Jurkat, Clone E6-1 (cell line): ENCODE measurements around the gene SLC2A1. TPM values are rescaled to one million over a fixed set of nuclear protein-coding genes. Genes with fewer than 3 reads are reported as not detected.

Source experiments
- DNase-seq: peaks from one replicate; pipeline ENCODE4 v3.0.0-alpha.2; 2011; ENCODE audit warnings: low read depth, low spot score
- H3K4me3 ChIP-seq: 2 replicates; pipeline ENCODE4 v1.5.1; 2011; ENCODE audit warnings: mild to moderate bottlenecking, low read length, control low read depth, moderate library complexity
- polyA plus RNA-seq: library from polyadenylated mRNA; unstranded; fragments of >200 nt; gene quantifications from one replicate; pipeline ENCODE4 v1.2.1, GENCODE V29; 2012; ENCODE audit warnings: missing spikeins; ENCODE audit not compliant: insufficient read length, insufficient read depth

The SLC2A1 gene
- polyA plus RNA-seq = 36.8 TPM

DNA sequence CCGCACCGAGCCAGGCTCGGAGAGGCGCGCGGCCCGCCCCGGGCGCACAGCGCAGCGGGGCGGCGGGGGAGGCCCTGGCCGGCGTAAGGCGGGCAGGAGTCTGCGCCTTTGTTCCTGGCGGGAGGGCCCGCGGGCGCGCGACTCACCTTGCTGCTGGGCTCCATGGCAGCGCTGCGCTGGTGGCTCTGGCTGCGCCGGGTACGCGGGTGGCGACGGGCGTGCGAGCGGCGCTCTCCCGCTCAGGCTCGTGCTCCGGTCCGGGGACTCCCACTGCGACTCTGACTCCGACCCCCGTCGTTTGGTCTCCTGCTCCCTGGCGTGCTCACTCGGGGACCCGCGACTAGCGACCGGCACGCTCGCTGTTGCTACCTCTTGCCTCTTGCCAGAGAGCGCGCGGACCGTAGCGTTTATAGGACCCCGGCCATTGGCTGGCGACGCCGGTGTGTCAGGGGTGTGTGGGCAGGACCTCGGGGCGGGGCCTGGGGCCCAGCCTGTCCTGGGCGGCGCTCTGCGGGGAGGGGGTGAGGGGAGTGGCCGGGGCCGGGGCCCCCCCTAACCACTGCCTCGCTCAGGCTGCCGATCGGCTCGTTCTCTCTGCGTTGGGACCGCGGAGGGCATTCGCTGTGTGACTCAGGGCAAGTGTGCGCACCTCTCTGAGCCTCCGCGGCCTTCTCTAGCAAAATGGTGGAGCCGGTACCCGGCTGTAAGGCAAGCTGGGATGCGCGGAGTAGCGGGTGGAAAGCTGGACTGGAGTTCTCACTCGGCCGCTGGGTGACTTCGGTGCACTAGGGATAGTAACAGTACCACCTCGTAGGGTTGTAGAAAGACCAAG lies at the start of gene SLC2A1:
SLC2A1 (minus strand) TSS at position 381 of the 832 bp plus-strand sequence; CDS start at position 164, 217 bp downstream.
- H3K4me3 ChIP-seq = peak within 1 kb of the TSS; percentile 75
- peak; percentile 93 for DNase-seq

DNA sequence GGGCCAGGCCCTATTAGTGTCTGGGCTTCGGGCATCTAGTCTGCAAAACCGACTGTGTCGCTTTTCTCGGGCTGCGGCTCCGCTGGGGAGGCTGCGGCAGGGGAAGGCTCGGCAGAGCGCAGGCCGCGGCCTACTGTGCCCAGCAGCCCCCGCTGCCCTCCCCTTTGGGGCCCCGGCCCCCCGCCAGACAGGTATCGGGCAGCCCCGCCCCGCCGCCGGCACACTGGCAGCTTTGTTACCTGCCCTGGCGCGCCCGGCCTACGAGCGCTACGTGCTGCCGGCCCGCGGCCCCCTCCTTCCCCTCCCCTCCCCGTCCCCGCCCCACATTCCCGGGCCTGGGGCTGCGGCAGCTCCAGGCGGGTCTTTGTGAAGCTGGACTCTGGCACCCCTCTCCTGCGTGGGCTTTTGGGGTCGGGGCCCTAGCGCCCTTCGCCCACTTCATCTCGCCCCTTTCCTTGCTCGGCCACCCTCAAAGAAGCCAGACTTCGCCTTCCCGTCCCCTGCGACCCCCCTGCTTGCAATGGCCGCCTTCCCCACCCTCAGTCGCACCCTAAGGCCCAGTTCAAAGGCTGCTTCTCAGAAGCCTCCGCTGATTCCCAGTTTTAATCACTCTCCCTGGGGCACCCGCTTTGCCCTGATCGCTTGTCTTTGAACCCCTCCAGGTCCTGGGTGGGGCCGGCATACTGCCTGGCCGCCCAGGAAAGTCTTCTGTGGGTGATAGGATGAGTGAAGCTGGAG lies 48.9 kb upstream of the SLC2A1 start:
- no peak overlapping the region for H3K4me3 ChIP-seq
- DNase-seq = no peak

DNA sequence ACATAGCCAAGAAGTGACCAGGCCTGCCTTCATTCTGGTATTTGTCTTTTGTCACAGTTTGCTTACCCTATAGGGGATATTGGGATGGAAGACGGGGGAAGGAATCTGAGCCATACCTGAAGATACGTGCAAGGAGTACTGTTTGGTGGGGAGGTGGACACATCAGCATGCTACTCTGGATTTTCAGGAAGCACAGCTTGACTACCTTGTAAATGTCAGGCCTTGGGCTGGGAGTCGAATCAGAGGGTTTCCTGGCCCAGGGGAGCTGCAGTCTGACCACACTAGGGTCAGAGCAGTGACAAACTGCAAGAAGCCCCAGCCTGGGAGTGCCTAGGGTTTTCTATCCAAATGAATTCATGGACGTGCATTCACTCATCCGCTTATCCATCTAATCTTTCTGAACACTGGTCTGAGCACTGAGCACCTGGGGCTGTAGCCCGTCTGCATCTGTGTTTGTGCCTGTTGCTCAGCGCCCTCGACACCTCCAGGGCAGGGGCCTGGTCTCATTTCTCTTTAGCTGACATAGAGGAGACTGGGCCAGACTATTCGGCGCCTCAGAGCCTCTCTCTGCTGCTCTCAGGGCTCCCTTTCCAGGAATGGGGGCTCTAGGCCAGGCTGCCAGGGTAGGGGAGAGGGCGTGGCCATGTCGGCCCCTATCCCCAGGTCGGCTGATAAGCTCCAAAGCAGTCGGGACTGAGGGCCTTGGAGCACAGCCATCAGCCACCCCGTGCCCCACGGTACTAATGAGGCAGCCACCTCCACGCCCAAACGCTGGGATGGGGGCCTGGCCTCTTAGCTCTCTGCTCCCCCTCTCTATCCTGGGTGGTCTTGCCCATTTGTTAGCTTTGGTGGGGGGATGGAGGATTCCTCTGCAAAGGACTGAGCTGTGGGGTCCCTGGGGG lies 47.0 kb upstream of the SLC2A1 start:
- H3K4me3 ChIP-seq = no peak overlapping the region
- DNase-seq = no peak

DNA sequence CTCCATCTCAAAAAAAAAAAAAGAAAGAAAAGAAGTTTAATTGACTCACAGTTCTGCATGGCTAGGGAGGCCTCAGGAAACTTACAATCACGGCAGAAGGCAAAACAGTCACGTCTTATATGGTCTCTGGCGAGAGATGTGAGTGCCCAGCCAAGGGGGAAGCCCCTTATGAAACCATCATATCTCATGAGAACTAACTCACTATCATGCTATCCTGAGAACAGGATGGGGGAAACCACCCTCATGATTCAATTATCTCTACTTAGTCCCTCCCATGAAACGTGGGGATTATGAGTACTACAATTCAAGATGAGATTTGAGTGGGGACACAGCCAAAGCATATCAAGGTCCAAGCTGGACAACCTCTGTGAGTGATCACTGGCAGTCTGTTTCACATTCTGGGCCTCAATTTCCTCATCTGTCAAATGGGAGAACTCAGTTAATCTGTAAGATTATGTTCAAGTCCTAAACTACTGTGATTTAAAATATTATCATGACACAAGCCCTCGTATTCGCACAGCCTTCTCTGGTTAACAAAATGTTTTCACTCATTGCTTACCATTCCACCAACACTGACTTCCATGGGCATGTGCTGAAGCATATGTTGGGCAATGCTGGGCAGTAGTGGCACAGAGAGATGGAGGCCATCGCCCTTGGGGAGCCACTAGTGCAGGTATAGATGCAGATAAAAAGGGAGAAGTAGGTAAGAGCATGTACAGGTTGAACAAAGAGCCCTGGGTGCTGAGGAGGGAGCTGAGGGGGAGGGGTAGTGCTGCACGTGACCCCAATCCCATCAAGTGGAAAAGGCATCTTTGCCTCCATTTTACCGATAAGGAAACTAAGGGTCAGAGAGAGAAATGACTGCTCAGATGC lies 46.2 kb upstream of the SLC2A1 start:
- H3K4me3 ChIP-seq = no peak overlapping the region

DNA sequence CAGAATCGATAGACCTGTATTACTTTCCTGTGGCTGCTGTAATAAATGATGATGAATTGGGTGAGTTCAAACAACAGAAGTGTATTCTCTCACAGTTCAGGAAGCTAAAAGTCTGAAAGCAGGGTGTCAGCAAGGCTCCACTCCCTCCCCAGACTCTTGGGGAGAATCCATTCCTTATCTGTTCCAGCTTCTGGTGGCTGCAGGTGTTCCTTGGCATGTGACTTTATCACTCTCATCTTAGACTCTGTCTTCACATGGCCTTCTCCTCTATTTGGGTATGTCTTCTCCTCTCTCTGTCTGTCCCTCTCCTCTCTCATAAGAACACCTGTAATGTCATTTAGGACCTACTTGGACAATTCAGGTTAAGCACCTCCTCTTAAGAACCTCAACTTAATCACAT lies 44.1 kb upstream of the SLC2A1 start:
- DNase-seq = no peak
- H3K4me3 ChIP-seq = no peak overlapping the region

More for the DNA sequence above, 46.2 kb upstream of the SLC2A1 start:
- no peak for DNase-seq

DNA sequence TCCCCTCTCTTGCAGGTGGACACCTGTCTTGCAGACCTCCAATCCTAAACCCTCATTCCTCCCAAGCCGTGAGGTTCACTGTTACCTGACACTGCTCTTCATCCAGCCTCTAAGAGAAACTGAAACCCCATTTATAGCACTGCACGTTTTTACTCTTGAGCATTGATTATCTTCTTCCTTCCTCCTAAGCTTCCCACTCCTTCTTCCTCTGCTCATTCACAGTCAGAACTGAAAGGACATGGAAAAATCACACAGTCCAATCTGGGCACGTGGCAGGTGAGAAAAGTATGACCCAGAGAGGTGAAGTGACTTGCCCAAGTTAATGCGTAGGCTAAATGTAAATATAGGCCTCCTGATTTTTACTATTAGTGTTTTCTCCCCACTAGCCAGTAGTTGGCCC lies 43.4 kb upstream of the SLC2A1 start:
- H3K4me3 ChIP-seq = no peak overlapping the region
- no peak for DNase-seq

DNA sequence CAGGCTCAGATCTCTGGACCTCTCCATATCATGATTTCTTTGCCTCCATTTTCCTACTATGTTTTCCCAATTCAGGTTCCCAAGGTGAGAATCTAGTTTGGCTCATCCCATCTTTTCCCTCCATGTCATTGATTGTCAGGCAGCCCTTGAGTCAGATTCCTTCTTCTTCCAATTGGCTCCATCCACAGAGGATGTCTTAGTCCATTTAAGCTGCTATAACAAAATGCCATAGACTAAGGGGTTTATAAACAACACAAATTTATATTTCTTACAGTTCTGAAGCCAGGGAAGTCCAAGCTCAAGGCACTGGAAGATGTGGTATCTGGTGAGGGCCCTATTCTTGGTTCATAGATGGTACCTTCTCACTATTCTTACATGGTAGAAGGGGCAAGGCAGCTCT lies 42.8 kb upstream of the SLC2A1 start:
- DNase-seq = no peak
- H3K4me3 ChIP-seq = no peak overlapping the region

DNA sequence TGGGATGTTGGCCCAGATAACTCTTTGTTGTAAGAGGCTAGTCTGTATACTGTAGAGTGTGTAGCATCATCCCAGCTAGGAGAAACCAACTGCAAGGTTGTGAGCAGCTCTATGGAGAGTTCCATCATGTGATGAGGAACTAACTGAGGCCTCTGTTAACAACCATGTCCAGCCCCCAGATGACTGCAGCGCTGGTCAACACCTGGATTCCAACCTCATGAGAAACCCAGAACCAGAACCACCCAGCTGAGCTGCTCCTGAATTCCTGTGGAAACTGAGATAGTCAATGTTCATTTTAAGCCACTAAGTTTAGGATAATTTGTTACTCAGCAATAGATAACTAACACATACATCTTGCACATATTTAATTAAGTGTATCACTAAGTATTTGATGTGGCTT lies 41.6 kb upstream of the SLC2A1 start:
- no peak overlapping the region for H3K4me3 ChIP-seq
- DNase-seq = no peak

DNA sequence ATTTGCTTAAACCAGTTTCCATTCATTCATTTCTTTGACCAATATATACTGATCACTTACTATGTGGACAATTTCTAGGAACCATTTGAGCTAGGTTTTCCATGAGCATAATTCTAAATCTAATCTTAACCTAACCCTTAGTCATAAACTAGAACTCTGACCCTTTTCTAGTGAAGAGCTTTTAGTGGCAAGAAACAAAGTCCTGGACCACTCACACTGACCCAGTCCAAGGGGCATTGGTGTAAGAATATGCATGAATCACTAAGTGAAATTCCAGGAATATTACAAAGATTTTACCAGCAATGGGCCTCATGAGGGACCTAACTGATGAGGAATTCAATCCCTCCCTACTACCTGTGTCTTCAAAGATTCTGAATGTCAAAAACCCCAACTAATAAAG lies 40.6 kb upstream of the SLC2A1 start:
- no peak for DNase-seq
- H3K4me3 ChIP-seq = no peak overlapping the region

DNA sequence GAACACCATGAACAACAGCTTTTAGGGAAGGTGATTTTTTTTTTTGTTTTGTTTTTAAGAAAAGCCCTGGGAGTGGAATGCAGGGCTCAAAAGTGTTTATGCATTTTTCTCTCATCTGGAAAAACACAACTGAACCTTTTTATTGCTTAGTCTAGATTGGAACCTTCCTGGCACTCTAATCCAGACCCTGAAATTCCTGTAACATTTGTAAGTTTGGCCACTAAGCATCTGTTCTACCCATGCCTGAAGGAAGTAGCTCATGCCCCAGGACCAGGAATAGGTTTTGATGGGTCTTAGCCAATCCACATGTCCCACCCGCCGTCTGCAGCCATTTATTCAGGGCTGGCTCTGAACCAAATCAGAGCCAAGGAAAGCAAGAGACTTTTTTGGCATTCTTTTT lies 39.7 kb upstream of the SLC2A1 start:
- no peak for DNase-seq
- H3K4me3 ChIP-seq = no peak overlapping the region

DNA sequence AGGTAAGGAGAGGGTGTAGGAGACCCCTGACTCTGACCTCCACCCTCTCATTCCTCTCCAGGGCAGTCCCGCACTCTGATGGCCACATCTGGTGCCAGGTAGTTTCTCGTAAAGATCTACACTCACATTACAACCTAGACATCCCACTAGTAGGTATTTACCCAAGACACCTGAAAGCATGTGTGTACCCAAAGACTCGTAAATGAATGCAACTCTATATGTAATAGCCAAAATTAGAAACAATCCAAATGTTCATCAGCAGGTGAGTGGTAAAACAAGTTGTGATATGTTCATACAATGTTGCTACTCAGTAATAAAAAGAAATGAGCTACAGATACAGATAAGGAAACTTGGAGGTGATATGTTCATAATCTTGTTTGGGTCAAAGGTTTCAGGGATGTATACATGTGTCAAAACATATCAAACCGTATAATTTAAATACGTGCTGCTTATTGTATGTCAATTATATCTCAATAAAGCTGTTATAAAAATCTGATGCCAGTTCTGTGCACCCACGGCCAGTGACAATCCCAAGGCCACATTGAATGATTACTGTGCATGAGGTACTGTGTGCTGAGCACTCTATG lies 37.8 kb upstream of the SLC2A1 start:
- no peak overlapping the region for H3K4me3 ChIP-seq
- DNase-seq = no peak

DNA sequence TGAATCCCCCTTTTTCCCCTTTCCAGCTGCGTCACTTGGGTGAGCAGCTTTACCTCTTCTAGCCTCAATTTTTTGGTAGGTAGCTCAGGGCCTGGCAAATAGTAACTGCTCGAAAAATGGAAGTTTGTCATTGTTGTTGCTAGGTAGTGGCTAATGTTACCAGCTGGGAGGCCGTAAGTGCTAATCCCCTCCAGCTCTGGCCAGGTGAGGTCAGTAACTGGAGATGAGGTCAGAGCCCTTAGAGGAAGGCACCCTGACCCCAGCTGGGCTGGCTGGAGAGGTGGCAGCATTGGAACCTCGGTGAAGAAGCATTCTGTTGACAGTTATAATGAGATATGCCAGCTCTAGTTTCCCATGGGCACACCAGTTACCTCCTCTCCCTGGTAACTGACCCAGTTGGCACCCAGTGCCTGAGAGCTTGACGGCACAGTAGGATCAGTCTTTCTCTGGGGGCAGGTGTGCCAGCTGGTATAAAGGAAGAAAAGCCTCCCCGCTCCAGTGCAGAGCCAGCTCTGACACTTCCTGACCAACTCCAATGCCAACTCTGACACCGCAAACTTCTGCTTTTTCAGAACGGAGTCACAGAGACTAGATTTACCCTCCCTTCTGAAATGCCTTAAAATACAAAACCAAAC lies 35.0 kb upstream of the SLC2A1 start:
- no peak for DNase-seq
- H3K4me3 ChIP-seq = no peak overlapping the region

DNA sequence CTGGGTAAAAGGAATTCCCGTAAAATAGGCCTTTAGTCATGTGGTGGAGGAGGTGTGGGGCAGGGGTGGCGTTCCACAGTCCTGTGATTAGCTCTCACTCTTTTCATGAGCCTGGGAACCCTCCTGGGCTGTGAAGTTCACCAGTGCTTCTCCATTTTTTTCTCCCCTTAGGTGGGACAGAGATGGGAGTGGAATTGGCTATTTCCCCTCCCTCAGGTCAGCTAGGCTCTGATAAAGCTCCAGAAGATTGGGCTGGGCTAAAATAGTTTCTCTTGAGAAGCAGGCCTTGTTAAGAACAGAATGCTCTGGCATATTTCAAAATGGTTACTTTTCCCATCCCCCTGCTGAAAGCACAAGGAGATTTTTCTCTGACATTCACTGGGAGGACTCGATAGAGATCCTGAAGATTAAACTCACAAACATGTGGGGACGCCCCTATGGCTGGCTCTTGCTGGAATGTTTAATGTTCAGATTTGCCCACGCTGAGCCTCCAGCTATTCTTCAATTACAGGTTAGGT lies 33.4 kb upstream of the SLC2A1 start:
- no peak overlapping the region for H3K4me3 ChIP-seq
- no peak for DNase-seq

DNA sequence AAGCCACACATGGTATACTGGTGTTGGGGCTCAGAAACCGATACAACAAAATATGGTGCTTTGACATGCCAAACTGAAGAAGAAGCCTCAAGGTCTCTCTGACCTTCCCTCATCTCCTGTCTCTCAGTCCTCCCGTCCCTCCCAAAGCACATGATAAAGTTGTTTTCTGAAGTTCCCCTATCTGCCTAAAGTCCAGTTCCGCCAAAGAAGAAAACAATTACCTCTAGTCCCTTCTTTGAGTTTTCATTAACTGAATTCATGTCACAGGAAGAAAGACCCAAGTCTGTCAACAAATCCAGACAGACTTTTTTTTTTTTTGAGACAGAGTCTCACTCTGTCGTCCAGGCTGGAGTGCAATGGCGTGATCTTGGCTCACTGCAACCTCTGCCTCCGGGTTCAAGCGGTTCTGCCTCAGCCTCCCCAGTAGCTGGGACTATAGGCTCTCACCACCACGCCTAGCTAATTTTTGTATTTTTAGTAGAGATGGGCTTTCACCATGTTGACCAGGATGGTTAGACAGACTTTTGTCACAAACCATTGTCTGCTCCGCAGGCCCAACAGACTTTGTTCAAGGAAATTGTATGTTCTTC lies 32.2 kb upstream of the SLC2A1 start:
- no peak for DNase-seq
- no peak overlapping the region for H3K4me3 ChIP-seq

DNA sequence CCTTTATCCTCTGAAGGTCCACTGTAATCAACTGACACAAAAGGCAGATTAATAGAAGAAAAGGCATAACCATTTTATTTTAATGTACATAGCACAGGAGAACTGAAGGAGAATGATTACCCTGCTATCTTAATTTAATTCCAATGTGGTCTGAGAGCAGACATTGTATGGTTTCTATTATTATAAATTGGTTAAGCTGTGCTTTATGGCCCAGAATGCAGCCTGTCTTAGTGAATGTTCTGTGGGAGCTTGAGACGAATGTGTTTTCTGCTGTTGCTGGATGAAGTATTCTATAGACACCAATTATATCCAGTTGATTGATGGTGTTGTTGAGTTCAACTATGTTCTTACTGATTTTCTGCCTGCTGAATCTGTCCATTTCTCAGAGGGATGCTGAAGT lies 25.0 kb upstream of the SLC2A1 start:
- DNase-seq = no peak
- H3K4me3 ChIP-seq = no peak overlapping the region

DNA sequence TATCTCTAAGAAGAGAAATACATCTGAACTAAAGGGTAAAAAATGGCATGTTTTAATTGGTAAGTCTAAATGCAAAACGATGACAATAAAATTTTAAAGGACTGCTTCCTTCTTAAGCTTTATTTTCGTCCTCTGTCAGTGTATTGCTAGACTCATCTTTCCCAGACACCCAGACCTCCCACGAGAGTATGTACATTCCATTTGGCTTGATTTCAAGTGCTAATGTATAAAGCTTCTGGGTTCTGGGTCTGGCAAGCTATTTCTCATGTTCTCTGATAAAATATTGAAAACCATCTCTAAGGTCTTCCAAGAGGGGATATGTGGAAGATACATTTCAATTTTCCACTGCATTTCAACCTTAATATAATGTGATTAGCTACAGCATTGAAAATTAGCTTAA lies 24.6 kb upstream of the SLC2A1 start:
- DNase-seq = no peak
- H3K4me3 ChIP-seq = no peak overlapping the region

DNA sequence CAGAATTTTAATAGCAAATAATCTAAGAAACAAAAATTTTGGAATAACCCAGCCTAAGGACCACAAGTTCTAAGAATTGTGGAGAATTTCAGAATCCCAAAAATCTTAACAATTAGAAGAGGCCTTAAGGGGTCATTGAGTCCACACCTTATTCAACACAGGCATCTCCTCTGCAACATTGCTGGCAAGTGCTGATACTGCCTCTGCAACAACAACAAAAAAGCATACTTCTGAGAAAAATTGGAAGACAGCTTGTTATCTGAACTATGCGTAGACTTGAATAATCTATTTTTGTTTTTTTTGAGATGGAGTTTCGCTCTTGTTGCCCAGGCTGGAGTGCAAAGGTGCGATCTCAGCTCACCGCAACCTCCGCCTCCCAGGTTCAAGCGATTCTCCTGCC lies 24.0 kb upstream of the SLC2A1 start:
- no peak overlapping the region for H3K4me3 ChIP-seq
- DNase-seq = no peak
